Parathyroid adenoma (tissue), 2 donors: ENCODE measurements around the gene LIMCH1.

Source experiments
- H2AFZ ChIP-seq: fragments of 300-600 bp; sonication (generic); one replicate; pipeline ENCODE4 v1.7.0; 2017; ENCODE audit warnings: antibody characterized with exemption, mild to moderate bottlenecking
- H3K27ac ChIP-seq: fragments of 300-600 bp; sonication (generic); one replicate; pipeline ENCODE4 v1.7.0; 2017
- H3K27me3 ChIP-seq: fragments of 300-600 bp; sonication (generic); one replicate; pipeline ENCODE4 v1.7.0; 2017; ENCODE audit warnings: low read length; ENCODE audit not compliant: control insufficient read depth, insufficient read depth
- H3K36me3 ChIP-seq: fragments of 300-600 bp; sonication (generic); one replicate; pipeline ENCODE4 v1.7.0; 2017; ENCODE audit warnings: low read length; ENCODE audit not compliant: control insufficient read depth, insufficient read depth
- H3K4me1 ChIP-seq: fragments of 300-600 bp; sonication (generic); one replicate; pipeline ENCODE4 v1.7.0; 2017; ENCODE audit warnings: control low read depth
- H3K4me2 ChIP-seq: fragments of 300-600 bp; sonication (generic); one replicate; pipeline ENCODE4 v1.7.0; 2017; ENCODE audit warnings: low read length
- H3K4me3 ChIP-seq: fragments of 300-600 bp; sonication (generic); one replicate; pipeline ENCODE4 v1.7.0; 2017; ENCODE audit warnings: low read depth, low read length
- H3K79me2 ChIP-seq: fragments of 300-600 bp; sonication (generic); one replicate; pipeline ENCODE4 v1.7.0; 2017; ENCODE audit warnings: control low read depth
- H3K9ac ChIP-seq: fragments of 300-600 bp; sonication (generic); one replicate; pipeline ENCODE4 v1.7.0; 2017; ENCODE audit warnings: mild to moderate bottlenecking
- H3K9me3 ChIP-seq: fragments of 300-600 bp; sonication (generic); one replicate; pipeline ENCODE4 v1.7.0; 2017; ENCODE audit warnings: low read length; ENCODE audit not compliant: control insufficient read depth
- TF ChIP-seq, protein P1 (sequence below): fragments of 300-600 bp; sonication (generic); IDR thresholded peaks from one replicate; pipeline ENCODE4 v1.7.0; 2017; ENCODE audit warnings: antibody characterized with exemption, mild to moderate bottlenecking
- donor health status: primary hyperparathyroidism.

The LIMCH1 gene

DNA sequence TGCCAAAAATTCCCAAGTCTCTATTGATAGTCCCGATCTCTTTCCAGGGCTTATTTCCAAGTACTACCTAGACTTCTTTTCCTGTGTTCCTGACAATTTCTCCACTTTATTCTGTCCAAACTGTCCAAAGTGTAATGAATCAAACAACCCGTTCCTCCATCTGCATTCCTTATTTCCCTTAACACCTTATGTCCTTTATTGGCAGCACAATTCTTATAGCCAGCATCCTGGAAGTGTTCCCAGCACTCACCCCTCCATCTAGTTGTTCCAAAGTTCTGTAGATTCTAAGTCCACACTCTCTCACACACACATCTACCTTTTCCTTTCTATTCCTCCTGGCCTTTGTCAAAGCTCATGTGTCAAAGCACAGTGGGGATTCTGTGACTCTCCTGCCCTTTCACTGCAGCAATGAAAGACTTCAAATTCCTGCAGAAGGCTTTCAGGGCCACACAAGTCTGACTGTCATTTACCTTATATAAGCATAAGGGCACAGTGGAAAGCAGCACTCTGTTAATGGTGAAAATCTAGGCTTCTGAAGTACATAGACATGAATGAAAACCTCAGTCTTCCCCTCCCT lies 22.1 kb downstream of the LIMCH1 start:
- Histone ChIP-seq H3K4me3 (no peak overlapping the region), H3K36me3 (no peaks in the 10 kb centered on the region), H2AFZ (no peak overlapping the region), H3K4me2 (no peak overlapping the region), H3K79me2 (peaks cover 2% of the 10 kb centered on the region), H3K27ac (no peak overlapping the region), H3K4me1 (no peaks in the 10 kb centered on the region), H3K27me3 (no peaks in the 10 kb centered on the region), H3K9ac (no peak overlapping the region), H3K9me3 (no peaks in the 10 kb centered on the region)
- TF ChIP-seq, protein P1, sequence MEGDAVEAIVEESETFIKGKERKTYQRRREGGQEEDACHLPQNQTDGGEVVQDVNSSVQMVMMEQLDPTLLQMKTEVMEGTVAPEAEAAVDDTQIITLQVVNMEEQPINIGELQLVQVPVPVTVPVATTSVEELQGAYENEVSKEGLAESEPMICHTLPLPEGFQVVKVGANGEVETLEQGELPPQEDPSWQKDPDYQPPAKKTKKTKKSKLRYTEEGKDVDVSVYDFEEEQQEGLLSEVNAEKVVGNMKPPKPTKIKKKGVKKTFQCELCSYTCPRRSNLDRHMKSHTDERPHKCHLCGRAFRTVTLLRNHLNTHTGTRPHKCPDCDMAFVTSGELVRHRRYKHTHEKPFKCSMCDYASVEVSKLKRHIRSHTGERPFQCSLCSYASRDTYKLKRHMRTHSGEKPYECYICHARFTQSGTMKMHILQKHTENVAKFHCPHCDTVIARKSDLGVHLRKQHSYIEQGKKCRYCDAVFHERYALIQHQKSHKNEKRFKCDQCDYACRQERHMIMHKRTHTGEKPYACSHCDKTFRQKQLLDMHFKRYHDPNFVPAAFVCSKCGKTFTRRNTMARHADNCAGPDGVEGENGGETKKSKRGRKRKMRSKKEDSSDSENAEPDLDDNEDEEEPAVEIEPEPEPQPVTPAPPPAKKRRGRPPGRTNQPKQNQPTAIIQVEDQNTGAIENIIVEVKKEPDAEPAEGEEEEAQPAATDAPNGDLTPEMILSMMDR = no peak

DNA sequence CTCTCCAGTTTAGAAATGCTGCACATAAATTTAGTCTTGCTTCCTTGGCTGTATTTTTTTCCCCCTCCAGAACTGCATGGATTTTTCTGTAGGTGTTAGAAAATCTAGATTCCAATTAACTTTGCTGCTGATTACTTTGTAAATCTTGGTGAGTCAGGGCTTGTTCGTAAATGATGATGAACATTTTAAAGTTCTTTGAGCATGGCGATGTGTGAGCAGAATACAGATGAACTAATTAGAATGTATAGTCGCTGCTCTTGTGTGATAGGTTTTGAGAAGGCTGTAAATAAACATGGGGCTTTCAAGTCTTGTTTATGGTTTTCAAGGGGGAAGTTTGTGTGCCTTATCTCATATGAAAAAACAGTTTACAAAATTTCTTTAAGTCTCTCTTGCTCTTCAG lies 23.3 kb downstream of the LIMCH1 start:
- TF ChIP-seq, protein P1 = no peak
- Histone ChIP-seq H3K9me3 (no peaks in the 10 kb centered on the region), H3K79me2 (peaks cover 2% of the 10 kb centered on the region), H3K4me2 (no peak overlapping the region), H3K27me3 (no peaks in the 10 kb centered on the region), H3K36me3 (no peaks in the 10 kb centered on the region), H3K27ac (no peak overlapping the region), H3K4me3 (no peak overlapping the region), H2AFZ (no peak overlapping the region), H3K9ac (no peak overlapping the region), H3K4me1 (no peaks in the 10 kb centered on the region)

DNA sequence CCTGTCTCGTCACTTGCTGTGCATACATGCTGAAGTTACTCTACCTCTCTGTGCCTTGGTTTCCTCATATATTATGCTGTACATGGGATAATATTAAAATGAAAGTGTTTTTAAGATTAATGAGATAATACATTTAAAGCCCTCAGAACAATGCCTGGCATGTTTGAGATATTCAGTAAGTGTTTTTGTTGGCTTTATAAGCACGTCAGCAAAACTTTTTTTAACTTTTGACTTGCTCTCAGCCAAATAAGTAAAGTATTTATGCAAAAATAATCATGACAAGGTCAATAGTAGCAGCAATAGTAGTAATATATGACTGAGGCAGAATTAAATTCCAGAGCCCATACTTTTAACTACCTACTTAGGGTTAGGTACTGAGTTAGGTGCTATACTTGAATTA lies 29.2 kb downstream of the LIMCH1 start:
- Histone ChIP-seq H3K4me3 (no peak overlapping the region), H3K27ac (no peak overlapping the region), H3K9ac (no peak overlapping the region), H3K27me3 (no peaks in the 10 kb centered on the region), H2AFZ (no peak overlapping the region), H3K36me3 (no peaks in the 10 kb centered on the region), H3K4me2 (no peak overlapping the region), H3K4me1 (peaks cover 7% of the 10 kb centered on the region), H3K9me3 (no peaks in the 10 kb centered on the region), H3K79me2 (no peaks in the 10 kb centered on the region)
- TF ChIP-seq, protein P1 = no peak

DNA sequence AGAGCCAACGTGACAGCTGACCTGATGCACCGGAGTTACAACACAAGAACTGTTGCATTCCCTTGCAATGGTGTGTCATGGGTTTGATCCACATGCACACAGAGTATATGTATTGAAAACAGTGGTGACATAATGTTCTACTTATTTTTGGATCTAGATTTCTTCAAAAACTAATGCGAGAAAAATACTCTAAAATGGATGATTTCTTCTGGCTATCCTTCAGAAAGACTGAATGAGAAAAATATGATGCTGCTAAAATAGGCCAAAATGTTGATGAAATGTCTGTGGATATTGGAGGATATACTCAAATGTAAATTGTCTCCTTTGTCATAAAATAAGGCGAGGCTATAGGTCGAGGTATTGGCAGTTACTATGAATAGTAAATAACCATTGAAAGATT lies 30.4 kb downstream of the LIMCH1 start:
- TF ChIP-seq, protein P1 = no peak
- Histone ChIP-seq H3K4me1 (peaks cover 7% of the 10 kb centered on the region), H2AFZ (no peak overlapping the region), H3K27ac (no peak overlapping the region), H3K36me3 (no peaks in the 10 kb centered on the region), H3K4me3 (no peak overlapping the region), H3K79me2 (no peaks in the 10 kb centered on the region), H3K4me2 (no peak overlapping the region), H3K9ac (no peak overlapping the region), H3K9me3 (no peaks in the 10 kb centered on the region), H3K27me3 (no peaks in the 10 kb centered on the region)

DNA sequence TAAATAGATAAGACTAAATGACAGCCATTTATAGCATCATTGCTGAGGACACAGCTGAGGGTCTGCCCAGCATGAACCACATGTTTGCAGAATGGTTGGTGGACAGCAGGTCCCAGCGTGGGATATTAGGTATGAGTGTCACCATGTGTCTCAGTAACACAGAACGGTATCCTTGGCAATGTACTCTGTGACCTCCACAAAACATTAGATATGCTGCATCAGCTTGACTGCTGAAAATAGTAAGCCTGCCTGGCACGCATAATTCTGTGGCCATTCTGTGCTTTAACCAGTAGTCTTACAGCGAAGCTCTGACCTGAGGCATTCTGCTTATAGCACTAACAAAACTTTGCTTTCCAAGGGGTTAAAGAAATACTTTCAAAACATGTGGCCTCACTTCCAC lies 32.0 kb downstream of the LIMCH1 start:
- Histone ChIP-seq H3K36me3 (no peaks in the 10 kb centered on the region), H3K27me3 (no peaks in the 10 kb centered on the region), H3K9me3 (no peaks in the 10 kb centered on the region), H3K79me2 (no peaks in the 10 kb centered on the region), H3K4me1 (peaks cover 7% of the 10 kb centered on the region), H3K4me3 (peak overlapping the region; percentile 37), H3K9ac (no peak overlapping the region), H3K4me2 (peak overlapping the region; percentile 47), H2AFZ (no peak overlapping the region), H3K27ac (peak overlapping the region; percentile 42)
- TF ChIP-seq, protein P1 = no peak
